Measurements from ENCODE around the gene PLTP. TPM values are rescaled to one million over a fixed set of nuclear protein-coding genes. Genes with fewer than 3 reads are reported as not detected.

The PLTP gene
- polyA plus RNA-seq, 3 donors, result 1.6 to 3.0 (median 2.9) TPM

DNA sequence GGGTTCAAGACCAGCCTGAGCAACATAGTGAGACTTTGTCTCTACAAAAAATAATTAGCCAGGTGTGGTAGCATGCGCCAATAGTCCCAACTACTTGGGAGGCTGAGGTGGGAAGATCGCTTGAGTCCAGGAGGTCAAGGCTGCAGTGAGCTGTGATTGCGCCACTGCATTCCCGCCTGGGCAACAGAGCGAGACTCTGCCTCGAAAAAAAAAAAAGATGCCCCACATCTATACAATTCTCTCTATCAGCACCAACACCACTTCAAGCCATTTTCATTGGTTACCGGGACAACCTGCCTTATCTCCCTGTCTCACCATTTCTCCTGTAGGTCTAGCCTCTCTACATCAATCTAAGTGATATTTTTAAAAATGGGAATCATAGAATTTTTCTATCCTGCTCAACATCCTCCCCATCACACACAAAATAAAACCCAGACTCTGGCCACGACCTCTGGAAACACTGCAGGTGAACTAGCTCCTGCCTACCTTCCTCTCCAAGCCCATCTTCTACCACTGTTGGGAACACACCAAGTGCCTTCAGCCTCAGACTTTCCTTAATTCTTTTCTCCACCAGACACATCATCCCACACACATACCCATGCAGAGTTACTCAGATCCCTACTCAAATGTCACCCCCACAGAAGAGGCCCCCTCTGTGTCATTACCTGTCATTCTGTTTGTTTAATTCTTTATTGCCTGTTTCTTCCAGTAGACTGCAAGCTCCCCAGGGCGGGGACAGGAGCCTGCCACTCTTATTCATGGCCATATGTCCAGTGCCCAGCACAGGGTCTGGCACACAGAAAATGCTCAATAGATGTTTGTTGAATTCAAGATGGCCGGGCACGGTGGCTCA lies 9.6 kb upstream of the PLTP start:
- Mint-ChIP-seq H3K4me3 (no peak overlapping the region), H3K9me3 (peaks cover 0 to 2% (median 0%) of the 10 kb centered on the region in 7 donors), H3K36me3 (no peaks in the 10 kb centered on the region), H3K4me1 (peaks cover 22% of the 10 kb centered on the region), H3K27ac (peak overlapping the region in 1 of 7 donors; percentile 0), H3K27me3 (ENCODE audit: low read depth in 3 of 3) (peaks cover 6 to 20% (median 10%) of the 10 kb centered on the region in 3 donors)
- intact Hi-C loops (cut with micrococcal nuclease), result no loop called here
- Histone ChIP-seq H3K27ac (ENCODE audit: low read depth in 1 of 2, low read length in 2 of 2) (no peak overlapping the region), H3K4me2 (replicated peaks; ENCODE audit: extremely low read depth, low read length, poor library complexity, severe bottlenecking) (no peak overlapping the region), H3K36me3 (replicated peaks in 1 of 2; ENCODE audit: control insufficient read depth in 1 of 2, insufficient read depth in 2 of 2, low read length in 2 of 2) (no peaks in the 10 kb centered on the region), H2AFZ (ENCODE audit: insufficient read depth, low read depth, low read length, poor library complexity, severe bottlenecking) (no peak overlapping the region), H3K9me3 (replicated peaks in 1 of 2; ENCODE audit: control insufficient read depth in 1 of 2, insufficient read depth in 1 of 2, low read length in 2 of 2) (no peaks in the 10 kb centered on the region), H3K4me1 (ENCODE audit: control insufficient read depth in 1 of 2, insufficient read depth in 2 of 2, low read length in 2 of 2) (peaks cover 14 to 20% of the 10 kb centered on the region in 2 donors), H3K9ac (ENCODE audit: insufficient read depth, low read length, poor library complexity, severe bottlenecking) (no peak overlapping the region), H3K27me3 (ENCODE audit: control insufficient read depth in 2 of 2, insufficient read depth in 2 of 2, low read length in 2 of 2) (no peaks in the 10 kb centered on the region), H3K4me3 (replicated peaks in 1 of 3; ENCODE audit: low read depth in 2 of 3, low read length in 3 of 3) (no peak overlapping the region), H4K20me1 (ENCODE audit: insufficient read depth, low read length) (no peaks in the 10 kb centered on the region), H3K79me2 (ENCODE audit: insufficient read depth, low read length) (no peaks in the 10 kb centered on the region)
- WGBS (ENCODE audit: insufficient coverage), result 96% methylated on average over 2 of the region's 11 CpGs
- TF ChIP-seq CTCF (IDR thresholded peaks at IDR 0.05), result no peak
- no peak for DNase-seq

- H3K4me3 ChIP-seq (replicated peaks in 1 of 3; ENCODE audit: low read depth in 2 of 3, low read length in 3 of 3), result no peak overlapping the region
- intact Hi-C loops (cut with micrococcal nuclease), result no loop called here
- H4K20me1 ChIP-seq (ENCODE audit: insufficient read depth, low read length), result no peaks in the 10 kb centered on the region
- no peak overlapping the region for H3K4me2 ChIP-seq (replicated peaks; ENCODE audit: extremely low read depth, low read length, poor library complexity, severe bottlenecking)
- TF ChIP-seq CTCF (IDR thresholded peaks at IDR 0.05), result no peak
- H3K36me3 ChIP-seq (replicated peaks in 1 of 2; ENCODE audit: control insufficient read depth in 1 of 2, insufficient read depth in 2 of 2, low read length in 2 of 2), result no peaks in the 10 kb centered on the region
- 58% methylated on average over 5 of the region's 9 CpGs for WGBS (ENCODE audit: insufficient coverage)
- H3K27me3 Mint-ChIP-seq (ENCODE audit: low read depth in 3 of 3), result peaks cover 6 to 20% (median 10%) of the 10 kb centered on the region in 3 donors
- peak overlapping the region in 2 of 7 donors; percentile 16 to 73 for H3K27ac Mint-ChIP-seq
- H3K9me3 Mint-ChIP-seq, result peaks cover 0 to 2% (median 0%) of the 10 kb centered on the region in 7 donors
- H3K36me3 Mint-ChIP-seq, result no peaks in the 10 kb centered on the region
- H3K4me1 ChIP-seq (ENCODE audit: control insufficient read depth in 1 of 2, insufficient read depth in 2 of 2, low read length in 2 of 2), result peaks cover 16 to 20% of the 10 kb centered on the region in 2 donors
- no peak overlapping the region for H2AFZ ChIP-seq (ENCODE audit: insufficient read depth, low read depth, low read length, poor library complexity, severe bottlenecking)
- no peak overlapping the region for H3K9ac ChIP-seq (ENCODE audit: insufficient read depth, low read length, poor library complexity, severe bottlenecking)
- H3K27me3 ChIP-seq (ENCODE audit: control insufficient read depth in 2 of 2, insufficient read depth in 2 of 2, low read length in 2 of 2), result no peaks in the 10 kb centered on the region
- H3K79me2 ChIP-seq (ENCODE audit: insufficient read depth, low read length), result no peaks in the 10 kb centered on the region
- peak in 2 of 3 donors; percentile 39 to 78 for DNase-seq
- H3K4me1 Mint-ChIP-seq, result peaks cover 22% of the 10 kb centered on the region
- no peaks in the 10 kb centered on the region for H3K9me3 ChIP-seq (replicated peaks in 1 of 2; ENCODE audit: control insufficient read depth in 1 of 2, insufficient read depth in 1 of 2, low read length in 2 of 2)
- H3K27ac ChIP-seq (ENCODE audit: low read depth in 1 of 2, low read length in 2 of 2), result no peak overlapping the region
- no peak overlapping the region for H3K4me3 Mint-ChIP-seq
These were observed 8.7 kb upstream of the PLTP start for GRCh38 chr20:45920462-45921336.

Measured in CD14-positive monocyte (primary cell).